Panc1 (cell line): Measurements from ENCODE around the gene TACO1. TPM values are rescaled to one million over a fixed set of nuclear protein-coding genes. Genes with fewer than 3 reads are reported as not detected.

Experiments
- ATAC-seq: fragments of 200-7000 bp; cut with Tn5 transposase; 2 replicates; pipeline ENCODE4 v1.9.1; 2020; ENCODE audit warnings: mild to moderate bottlenecking, moderate library complexity
- BruUV-seq: library from RNA; stranded (reverse); fragments of 400-500 nt; replicated peaks from 2 replicates; lab custom pipeline; 2021; lab: Mats Ljungman, UMichigan
- CTCF ChIA-PET: fragments of 300-600 bp; sonication (Branson Sonifier 250); formaldehyde crosslinking; loops from one replicate; lab custom pipeline; 2022; ENCODE audit warnings: antibody characterized with exemption; lab: Charles Lee
- POLR2A ChIA-PET: fragments of 300-600 bp; sonication (Branson Sonifier 250); formaldehyde crosslinking; loops from one replicate; lab custom pipeline; 2022; ENCODE audit warnings: antibody characterized with exemption; lab: Charles Lee
- DNase-seq: peaks from one replicate; pipeline ENCODE4 v3.0.0-alpha.2; 2010; ENCODE audit warnings: low read depth, low spot score
- H3K27ac ChIP-seq: 2 replicates; pipeline ENCODE4 v1.5.1; 2011; ENCODE audit warnings: mild to moderate bottlenecking, low read length, inconsistent platforms
- H3K27me3 ChIP-seq: fragments of 200-500 bp; sonication (Bioruptor generic); 2 replicates; pipeline ENCODE4 v1.6.0; 2014; ENCODE audit warnings: low read length, inconsistent platforms; ENCODE audit not compliant: control insufficient read depth, insufficient read depth
- H3K36me3 ChIP-seq: fragments of 200-500 bp; sonication (Bioruptor generic); 2 replicates; pipeline ENCODE4 v1.5.1; 2014; ENCODE audit warnings: inconsistent platforms, mild to moderate bottlenecking, low read length, moderate library complexity; ENCODE audit not compliant: control insufficient read depth, insufficient read depth
- H3K4me1 ChIP-seq: 2 replicates; pipeline ENCODE4 v1.5.1; 2011; ENCODE audit warnings: inconsistent platforms, mild to moderate bottlenecking, low read length, moderate library complexity; ENCODE audit not compliant: control insufficient read depth, insufficient read depth
- H3K4me3 ChIP-seq, 2 experiments: 2 replicates each; pipeline ENCODE4 v1.5.1; 2011 to 2012; ENCODE audit warnings: low read depth in 2 of 2, low read length in 2 of 2, mild to moderate bottlenecking in 2 of 2, inconsistent platforms in 1 of 2, moderate library complexity in 1 of 2
- H3K9me3 ChIP-seq: fragments of 200-500 bp; sonication (Bioruptor generic); 2 replicates; pipeline ENCODE4 v1.5.1; 2014; ENCODE audit warnings: low read depth, mild to moderate bottlenecking, inconsistent platforms, low read length, moderate library complexity; ENCODE audit not compliant: control insufficient read depth, insufficient read depth
- CTCF ChIP-seq: fragments of 450-650 bp; IDR thresholded peaks from 2 replicates; pipeline ENCODE4 v1.5.1; 2017; ENCODE audit warnings: mild to moderate bottlenecking
- POLR2AphosphoS5 ChIP-seq: IDR thresholded peaks from 2 replicates; pipeline ENCODE4 v1.6.1; 2012; ENCODE audit warnings: mild to moderate bottlenecking, low read depth, low read length, moderate library complexity
- SIN3A ChIP-seq: IDR thresholded peaks from 2 replicates; pipeline ENCODE4 v1.6.1; 2012; ENCODE audit warnings: low read depth, mild to moderate bottlenecking, low read length, moderate library complexity, borderline replicate concordance; ENCODE audit not compliant: insufficient read depth
- TCF7L2 ChIP-seq: IDR thresholded peaks from 2 replicates; pipeline ENCODE4 v1.6.1; 2011; ENCODE audit warnings: mild to moderate bottlenecking, low read depth, low read length, inconsistent platforms
- in situ Hi-C: cut with HindIII; loops from 2 replicates; pipeline ENCODE4 v1.10.0; 2016; ENCODE audit warnings: low sequenced_read_pairs, low pct_unique_long_range_greater_than_20kb
- intact Hi-C: fragments of 100-400 bp; cut with micrococcal nuclease; formaldehyde crosslinking; loops from one replicate; pipeline ENCODE4 v1.10.0; 2022; ENCODE audit not compliant: unreplicated experiment
- total RNA-seq: library from RNA; stranded (reverse); gene quantifications from one replicate; pipeline ENCODE4 v1.2.1, GENCODE V29; 2021; ENCODE audit not compliant: unreplicated experiment
- TF ChIP-seq, protein P1 (sequence below), 2 experiments: IDR thresholded peaks; 2 replicates each; pipeline ENCODE4 v1.6.1; 2011 to 2012; ENCODE audit warnings: low read depth in 2 of 2, control low read depth in 1 of 2, low read length in 1 of 2, mild to moderate bottlenecking in 1 of 2, moderate library complexity in 1 of 2; ENCODE audit not compliant: insufficient read depth in 1 of 2

TACO1 gene
- total RNA-seq, 1 experiment from 2014 or later: 17.9 TPM

DNA sequence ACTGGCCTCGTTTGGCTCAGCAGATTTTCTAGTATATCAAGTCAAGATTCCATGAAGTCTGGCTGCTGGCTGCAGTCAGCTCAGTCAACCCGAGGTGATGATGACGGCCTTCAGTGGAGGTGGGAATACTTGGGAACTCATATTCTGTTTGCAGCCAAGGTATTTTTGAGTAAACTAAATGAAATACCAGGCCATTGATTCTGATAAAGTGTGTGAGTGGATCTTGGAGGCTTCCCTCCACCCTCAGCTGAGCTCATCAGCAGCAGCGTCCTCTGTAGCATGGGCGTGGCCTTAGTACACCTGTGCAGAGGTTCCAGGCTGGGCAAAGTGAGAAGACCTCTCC is 22.0 kb upstream of the TACO1 start:
- DNase-seq (no peak), ATAC-seq (no peak)
- TF ChIP-seq, protein P1, sequence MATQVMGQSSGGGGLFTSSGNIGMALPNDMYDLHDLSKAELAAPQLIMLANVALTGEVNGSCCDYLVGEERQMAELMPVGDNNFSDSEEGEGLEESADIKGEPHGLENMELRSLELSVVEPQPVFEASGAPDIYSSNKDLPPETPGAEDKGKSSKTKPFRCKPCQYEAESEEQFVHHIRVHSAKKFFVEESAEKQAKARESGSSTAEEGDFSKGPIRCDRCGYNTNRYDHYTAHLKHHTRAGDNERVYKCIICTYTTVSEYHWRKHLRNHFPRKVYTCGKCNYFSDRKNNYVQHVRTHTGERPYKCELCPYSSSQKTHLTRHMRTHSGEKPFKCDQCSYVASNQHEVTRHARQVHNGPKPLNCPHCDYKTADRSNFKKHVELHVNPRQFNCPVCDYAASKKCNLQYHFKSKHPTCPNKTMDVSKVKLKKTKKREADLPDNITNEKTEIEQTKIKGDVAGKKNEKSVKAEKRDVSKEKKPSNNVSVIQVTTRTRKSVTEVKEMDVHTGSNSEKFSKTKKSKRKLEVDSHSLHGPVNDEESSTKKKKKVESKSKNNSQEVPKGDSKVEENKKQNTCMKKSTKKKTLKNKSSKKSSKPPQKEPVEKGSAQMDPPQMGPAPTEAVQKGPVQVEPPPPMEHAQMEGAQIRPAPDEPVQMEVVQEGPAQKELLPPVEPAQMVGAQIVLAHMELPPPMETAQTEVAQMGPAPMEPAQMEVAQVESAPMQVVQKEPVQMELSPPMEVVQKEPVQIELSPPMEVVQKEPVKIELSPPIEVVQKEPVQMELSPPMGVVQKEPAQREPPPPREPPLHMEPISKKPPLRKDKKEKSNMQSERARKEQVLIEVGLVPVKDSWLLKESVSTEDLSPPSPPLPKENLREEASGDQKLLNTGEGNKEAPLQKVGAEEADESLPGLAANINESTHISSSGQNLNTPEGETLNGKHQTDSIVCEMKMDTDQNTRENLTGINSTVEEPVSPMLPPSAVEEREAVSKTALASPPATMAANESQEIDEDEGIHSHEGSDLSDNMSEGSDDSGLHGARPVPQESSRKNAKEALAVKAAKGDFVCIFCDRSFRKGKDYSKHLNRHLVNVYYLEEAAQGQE (IDR thresholded peaks at IDR 0.05; ENCODE audit: insufficient read depth in 1 of 2, low read depth in 2 of 2, low read length in 1 of 2): no peak
- TF ChIP-seq SIN3A (no peak), POLR2AphosphoS5 (no peak)
- ChIA-PET POLR2A (no interaction called here), CTCF (no interaction called here)
- Histone ChIP-seq H3K27me3 (no peaks in the 10 kb centered on the region), H3K4me3 (no peak overlapping the region), H3K4me1 (no peaks in the 10 kb centered on the region), H3K9me3 (no peaks in the 10 kb centered on the region), H3K27ac (no peak overlapping the region), H3K36me3 (peaks cover 5% of the 10 kb centered on the region)
- intact Hi-C loops: no loop called here
- no TSS peak for BruUV-seq
- in situ Hi-C loops: no loop called here

DNA sequence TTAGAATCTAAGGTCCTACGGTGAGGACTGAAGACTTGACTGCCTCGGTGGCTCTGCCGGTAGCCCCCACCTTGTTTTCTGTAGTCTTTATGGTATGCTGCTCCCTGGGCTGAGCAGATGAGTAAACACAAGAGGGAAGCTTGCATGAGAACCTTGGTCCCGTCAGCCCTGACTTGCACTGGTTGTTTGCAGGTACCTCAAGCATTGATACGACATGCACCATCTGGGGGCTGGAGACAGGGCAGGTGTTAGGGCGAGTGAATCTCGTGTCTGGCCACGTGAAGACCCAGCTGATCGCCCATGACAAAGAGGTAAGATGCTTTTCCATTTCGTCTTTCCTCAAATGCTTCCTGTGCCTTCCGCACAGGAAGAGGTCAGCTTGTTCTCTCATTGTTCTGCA is 21.1 kb upstream of the TACO1 start:
- no TSS peak for BruUV-seq
- H3K4me3 ChIP-seq: no peak overlapping the region
- ChIA-PET POLR2A (no interaction called here), CTCF (no interaction called here)
- H3K9me3 ChIP-seq: no peaks in the 10 kb centered on the region
- H3K4me1 ChIP-seq: no peaks in the 10 kb centered on the region
- peaks cover 5% of the 10 kb centered on the region for H3K36me3 ChIP-seq
- ATAC-seq (no peak), DNase-seq (no peak)
- H3K27me3 ChIP-seq: no peaks in the 10 kb centered on the region
- H3K27ac ChIP-seq: no peak overlapping the region
- TF ChIP-seq TCF7L2 (no peak), CTCF (no peak), SIN3A (no peak), POLR2AphosphoS5 (no peak)
- TF ChIP-seq, protein P1 (IDR thresholded peaks at IDR 0.05; ENCODE audit: insufficient read depth in 1 of 2, low read depth in 2 of 2, low read length in 1 of 2): no peak
- in situ Hi-C loops: no loop called here
- intact Hi-C loops: no loop called here
